ENCODE results near the gene MSH5. TPM values are rescaled to one million over a fixed set of nuclear protein-coding genes. Genes with fewer than 3 reads are reported as not detected.

The MSH5 gene
- total RNA-seq, 4 donors from 2014 or later: 2.3 to 7.9 (median 6.8) TPM

DNA sequence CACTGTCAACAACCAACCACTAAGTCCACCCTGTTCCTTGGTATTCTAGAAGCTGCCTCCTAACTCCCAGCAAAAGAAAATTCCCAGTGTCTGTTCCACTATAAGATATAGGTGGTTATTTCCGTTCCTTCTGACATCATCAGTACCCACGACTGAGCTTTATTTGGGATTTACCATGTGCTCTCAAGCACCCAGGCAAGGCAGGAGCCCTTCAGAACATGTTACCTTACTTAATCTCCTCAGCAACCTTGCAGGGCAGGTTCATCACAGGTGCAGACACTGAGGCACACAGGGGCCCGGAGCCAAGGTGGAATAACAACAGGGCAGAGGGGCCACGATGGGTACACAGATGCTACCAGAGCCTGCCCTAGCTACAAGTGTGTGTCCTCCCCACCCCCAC lies 47.5 kb upstream of the MSH5 start:
- no peaks in the 10 kb centered on the region for H3K27me3 ChIP-seq
- no peak overlapping the region for H3K27ac ChIP-seq
- intact Hi-C loops (cut with DNase I): no loop called here
- 69 to 75% methylated on average over 2 to 3 of the region's 4 CpGs for WGBS, 2 donors
- no peak overlapping the region for H3K4me3 ChIP-seq
- no peaks in the 10 kb centered on the region for H3K4me1 ChIP-seq
- TF ChIP-seq POLR2A (IDR thresholded peaks at IDR 0.05): no peak
- TF ChIP-seq, protein P1, sequence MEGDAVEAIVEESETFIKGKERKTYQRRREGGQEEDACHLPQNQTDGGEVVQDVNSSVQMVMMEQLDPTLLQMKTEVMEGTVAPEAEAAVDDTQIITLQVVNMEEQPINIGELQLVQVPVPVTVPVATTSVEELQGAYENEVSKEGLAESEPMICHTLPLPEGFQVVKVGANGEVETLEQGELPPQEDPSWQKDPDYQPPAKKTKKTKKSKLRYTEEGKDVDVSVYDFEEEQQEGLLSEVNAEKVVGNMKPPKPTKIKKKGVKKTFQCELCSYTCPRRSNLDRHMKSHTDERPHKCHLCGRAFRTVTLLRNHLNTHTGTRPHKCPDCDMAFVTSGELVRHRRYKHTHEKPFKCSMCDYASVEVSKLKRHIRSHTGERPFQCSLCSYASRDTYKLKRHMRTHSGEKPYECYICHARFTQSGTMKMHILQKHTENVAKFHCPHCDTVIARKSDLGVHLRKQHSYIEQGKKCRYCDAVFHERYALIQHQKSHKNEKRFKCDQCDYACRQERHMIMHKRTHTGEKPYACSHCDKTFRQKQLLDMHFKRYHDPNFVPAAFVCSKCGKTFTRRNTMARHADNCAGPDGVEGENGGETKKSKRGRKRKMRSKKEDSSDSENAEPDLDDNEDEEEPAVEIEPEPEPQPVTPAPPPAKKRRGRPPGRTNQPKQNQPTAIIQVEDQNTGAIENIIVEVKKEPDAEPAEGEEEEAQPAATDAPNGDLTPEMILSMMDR (IDR thresholded peaks at IDR 0.05): no peak
- peaks cover 35 to 100% (median 73%) of the 10 kb centered on the region in 3 donors for H3K36me3 ChIP-seq
- DNase-seq: no peak
- H3K9me3 ChIP-seq: no peaks in the 10 kb centered on the region

DNA sequence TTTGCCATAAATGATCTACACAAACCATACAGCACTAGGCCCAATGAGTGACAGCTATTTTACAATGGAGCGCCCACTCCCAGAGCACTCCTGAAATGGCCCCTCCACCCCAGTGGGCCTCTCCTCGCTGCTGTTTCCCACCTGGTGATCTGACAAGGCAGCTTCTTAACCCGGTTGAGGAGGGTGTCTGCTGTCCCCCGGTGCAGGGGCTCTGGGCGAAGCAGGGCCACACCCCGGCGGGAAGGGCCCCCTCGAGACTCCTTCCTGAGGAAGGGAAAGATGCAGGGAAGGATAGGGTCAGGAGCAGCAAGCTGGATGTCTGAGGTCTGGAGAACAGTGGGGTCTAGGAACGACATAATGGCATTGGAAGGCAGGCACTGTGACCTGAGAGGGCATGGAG lies 46.9 kb upstream of the MSH5 start:
- H3K36me3 ChIP-seq: peaks cover 34 to 100% (median 68%) of the 10 kb centered on the region in 3 donors
- no peak overlapping the region for H3K27ac ChIP-seq
- no peaks in the 10 kb centered on the region for H3K27me3 ChIP-seq
- no peak for TF ChIP-seq POLR2A (IDR thresholded peaks at IDR 0.05)
- TF ChIP-seq, protein P1 (IDR thresholded peaks at IDR 0.05): no peak
- H3K4me1 ChIP-seq: peaks cover 0 to 4% (median 0%) of the 10 kb centered on the region in 3 donors
- 86 to 88% methylated on average over 2 to 9 of the region's 9 CpGs for WGBS, 2 donors
- H3K9me3 ChIP-seq: no peaks in the 10 kb centered on the region
- intact Hi-C loops (cut with DNase I): no loop called here
- DNase-seq: no peak
- H3K4me3 ChIP-seq: no peak overlapping the region

DNA sequence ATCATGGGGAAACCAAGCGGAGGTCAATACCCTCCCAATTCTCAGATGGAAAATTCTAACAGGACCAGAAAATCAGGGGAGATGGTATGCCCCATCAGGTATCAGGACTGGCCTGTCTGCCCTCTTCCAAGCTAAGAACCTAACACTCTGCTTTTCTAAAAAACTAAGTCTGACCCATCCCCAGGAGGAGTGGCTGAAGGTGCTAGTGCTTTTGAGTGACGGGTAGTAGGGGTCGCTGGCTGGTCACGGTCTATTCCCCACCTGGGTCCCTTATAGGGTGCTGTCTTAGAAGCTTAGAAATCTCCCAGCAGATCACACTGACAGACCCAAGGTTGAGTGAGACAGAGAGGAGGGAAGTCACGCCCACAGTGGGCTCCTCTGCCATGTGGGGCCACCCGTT lies 46.3 kb upstream of the MSH5 start:
- intact Hi-C loops (cut with DNase I): no loop called here

DNA sequence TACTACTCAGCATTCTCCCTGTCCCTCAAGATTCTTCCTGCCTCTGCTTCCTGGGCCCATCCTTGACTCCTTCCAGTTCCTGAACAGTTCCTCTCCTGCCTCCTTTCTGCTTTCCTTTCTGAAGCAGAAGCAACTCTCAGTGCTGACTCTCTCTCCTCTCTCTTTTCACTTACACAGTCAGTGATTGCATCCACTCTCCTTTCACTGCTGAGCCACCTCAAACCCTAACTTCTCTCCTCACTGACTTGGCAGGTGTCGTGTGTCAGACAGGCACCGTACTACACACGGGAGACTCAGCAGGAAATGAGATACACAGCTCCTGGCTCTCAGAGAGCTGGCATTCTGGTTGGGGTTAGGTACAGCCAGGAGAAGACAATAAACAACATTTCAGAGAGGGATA lies 42.2 kb upstream of the MSH5 start:
- DNase-seq: no peak
- TF ChIP-seq, protein P1 (IDR thresholded peaks at IDR 0.05): no peak
- TF ChIP-seq POLR2A (IDR thresholded peaks at IDR 0.05): no peak
- no peaks in the 10 kb centered on the region for H3K27me3 ChIP-seq
- no peak overlapping the region for H3K4me3 ChIP-seq
- H3K27ac ChIP-seq: no peak overlapping the region
- 12 to 49% methylated on average over 3 of the region's 3 CpGs for WGBS, 2 donors
- H3K9me3 ChIP-seq: no peaks in the 10 kb centered on the region
- H3K4me1 ChIP-seq: peaks cover 14 to 39% (median 17%) of the 10 kb centered on the region in 3 donors
- intact Hi-C loops (cut with DNase I): no loop called here
- H3K36me3 ChIP-seq: peaks cover 9 to 87% (median 39%) of the 10 kb centered on the region in 3 donors

More for the DNA sequence above, 46.3 kb upstream of the MSH5 start:
- H3K27ac ChIP-seq: no peak overlapping the region
- 91 to 100% methylated on average over 4 to 6 of the region's 6 CpGs for WGBS, 2 donors
- H3K4me3 ChIP-seq: no peak overlapping the region
- peaks cover 0 to 8% (median 0%) of the 10 kb centered on the region in 3 donors for H3K4me1 ChIP-seq
- no peak for DNase-seq
- H3K27me3 ChIP-seq: no peaks in the 10 kb centered on the region
- TF ChIP-seq, protein P1 (IDR thresholded peaks at IDR 0.05): no peak
- H3K9me3 ChIP-seq: no peaks in the 10 kb centered on the region
- peaks cover 27 to 99% (median 63%) of the 10 kb centered on the region in 3 donors for H3K36me3 ChIP-seq

DNA sequence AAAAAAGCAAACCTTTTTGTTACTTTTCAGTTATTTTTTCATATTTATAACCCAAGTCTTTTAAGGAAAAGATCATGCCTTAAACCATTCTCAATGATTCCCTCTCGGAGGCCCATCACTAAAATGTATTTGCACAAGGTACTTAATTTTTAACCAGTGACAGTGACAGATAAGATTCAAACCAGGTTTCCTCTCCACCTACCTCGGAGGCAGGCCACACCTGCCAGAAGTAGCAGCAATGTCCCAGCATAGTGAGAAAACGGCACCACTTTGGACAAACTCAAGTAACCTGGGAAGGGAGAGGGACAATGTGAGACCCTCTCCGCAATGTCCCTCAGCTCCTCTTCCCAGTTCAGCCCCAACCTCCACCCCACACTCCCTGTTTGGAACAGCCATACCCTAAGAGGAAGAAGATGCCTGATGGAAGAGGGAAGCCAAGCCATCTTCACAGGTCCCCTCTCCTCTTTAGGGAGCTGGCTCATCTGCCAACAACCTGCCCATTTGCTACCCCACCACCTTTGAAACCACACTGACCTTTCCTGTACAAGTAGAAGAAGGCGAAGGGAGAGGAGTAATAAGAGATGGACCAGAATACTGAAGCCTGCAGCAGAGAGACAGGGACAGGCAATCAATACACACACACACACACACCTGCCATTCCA lies 38.9 kb upstream of the MSH5 start:
- WGBS, 2 donors: 82 to 84% methylated on average over 5 of the region's 5 CpGs
- H3K36me3 ChIP-seq: peaks cover 0 to 54% (median 14%) of the 10 kb centered on the region in 3 donors
- peak overlapping the region in 1 of 4 donors; percentile 99 for H3K27ac ChIP-seq
- TF ChIP-seq POLR2A (IDR thresholded peaks at IDR 0.05): no peak
- TF ChIP-seq, protein P1 (IDR thresholded peaks at IDR 0.05): no peak
- DNase-seq: no peak
- H3K4me1 ChIP-seq: peaks cover 14 to 48% (median 21%) of the 10 kb centered on the region in 3 donors
- no peaks in the 10 kb centered on the region for H3K9me3 ChIP-seq
- intact Hi-C loops (cut with DNase I): no loop called here
- H3K27me3 ChIP-seq: no peaks in the 10 kb centered on the region
- no peak overlapping the region for H3K4me3 ChIP-seq

Data from esophagus squamous epithelium (tissue), 5 donors.